ENCODE data around the gene PARP9.

The PARP9 gene

DNA sequence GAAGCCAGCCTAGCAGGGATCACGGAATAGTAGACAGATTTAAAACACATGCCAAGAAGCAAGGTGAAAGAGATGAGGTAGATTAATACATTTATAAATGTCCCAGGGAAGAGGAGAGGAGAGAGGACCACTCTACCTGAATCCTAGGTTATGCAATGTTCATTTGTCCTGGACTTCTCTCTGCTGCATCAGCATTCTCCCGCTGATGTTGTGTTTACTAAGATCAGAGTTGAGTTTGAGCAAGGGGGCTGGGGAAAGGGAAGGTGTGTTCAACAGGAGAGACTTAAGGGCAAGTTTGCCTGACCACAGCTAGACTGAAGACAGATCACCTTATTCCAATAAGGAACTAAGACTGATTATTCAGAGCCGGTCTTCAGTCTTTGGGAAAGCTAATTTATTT lies 48.2 kb downstream of the PARP9 start:
- peaks cover 23% of the 10 kb centered on the region for H3K4me1 ChIP-seq (ENCODE audit: insufficient read depth, low read length, severe bottlenecking)
- H3K9me3 ChIP-seq (ENCODE audit: low read length): no peaks in the 10 kb centered on the region
- peaks cover 5% of the 10 kb centered on the region; the same call in 1 of the 2 replicates for H3K36me3 ChIP-seq (ENCODE audit: insufficient read depth, low read length)
- peaks cover 6% of the 10 kb centered on the region; the same call in 1 of the 2 replicates for H4K20me1 ChIP-seq (ENCODE audit: insufficient read depth, low read length)
- H3K9me2 ChIP-seq (ENCODE audit: low read depth, low read length): no peaks in the 10 kb centered on the region
- H3K27me3 ChIP-seq (ENCODE audit: insufficient read depth, low read length): no peaks in the 10 kb centered on the region
- H2AFZ ChIP-seq (ENCODE audit: low read length): peak overlapping the region; percentile 13; the same call in 1 of the 2 replicates
- peaks cover 31% of the 10 kb centered on the region for H3K79me2 ChIP-seq (ENCODE audit: insufficient read depth, low read length)
- no peak overlapping the region for H3K27ac ChIP-seq (ENCODE audit: low read depth, low read length, poor library complexity, severe bottlenecking)
- H3F3A ChIP-seq (ENCODE audit: insufficient read depth, low read length): no peaks in the 10 kb centered on the region
- no peak overlapping the region for H3K4me2 ChIP-seq (ENCODE audit: low read length)
- H3K9ac ChIP-seq (ENCODE audit: low read length): no peak overlapping the region
- TF ChIP-seq, protein P1, sequence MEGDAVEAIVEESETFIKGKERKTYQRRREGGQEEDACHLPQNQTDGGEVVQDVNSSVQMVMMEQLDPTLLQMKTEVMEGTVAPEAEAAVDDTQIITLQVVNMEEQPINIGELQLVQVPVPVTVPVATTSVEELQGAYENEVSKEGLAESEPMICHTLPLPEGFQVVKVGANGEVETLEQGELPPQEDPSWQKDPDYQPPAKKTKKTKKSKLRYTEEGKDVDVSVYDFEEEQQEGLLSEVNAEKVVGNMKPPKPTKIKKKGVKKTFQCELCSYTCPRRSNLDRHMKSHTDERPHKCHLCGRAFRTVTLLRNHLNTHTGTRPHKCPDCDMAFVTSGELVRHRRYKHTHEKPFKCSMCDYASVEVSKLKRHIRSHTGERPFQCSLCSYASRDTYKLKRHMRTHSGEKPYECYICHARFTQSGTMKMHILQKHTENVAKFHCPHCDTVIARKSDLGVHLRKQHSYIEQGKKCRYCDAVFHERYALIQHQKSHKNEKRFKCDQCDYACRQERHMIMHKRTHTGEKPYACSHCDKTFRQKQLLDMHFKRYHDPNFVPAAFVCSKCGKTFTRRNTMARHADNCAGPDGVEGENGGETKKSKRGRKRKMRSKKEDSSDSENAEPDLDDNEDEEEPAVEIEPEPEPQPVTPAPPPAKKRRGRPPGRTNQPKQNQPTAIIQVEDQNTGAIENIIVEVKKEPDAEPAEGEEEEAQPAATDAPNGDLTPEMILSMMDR (IDR thresholded peaks at IDR 0.05; ENCODE audit: low read length): no peak
- no peak for TF ChIP-seq EZH2 (IDR thresholded peaks at IDR 0.05; ENCODE audit: borderline replicate concordance, low read length)
- H3K4me3 ChIP-seq (ENCODE audit: low read depth, low read length, poor library complexity, severe bottlenecking): no peak overlapping the region

DNA sequence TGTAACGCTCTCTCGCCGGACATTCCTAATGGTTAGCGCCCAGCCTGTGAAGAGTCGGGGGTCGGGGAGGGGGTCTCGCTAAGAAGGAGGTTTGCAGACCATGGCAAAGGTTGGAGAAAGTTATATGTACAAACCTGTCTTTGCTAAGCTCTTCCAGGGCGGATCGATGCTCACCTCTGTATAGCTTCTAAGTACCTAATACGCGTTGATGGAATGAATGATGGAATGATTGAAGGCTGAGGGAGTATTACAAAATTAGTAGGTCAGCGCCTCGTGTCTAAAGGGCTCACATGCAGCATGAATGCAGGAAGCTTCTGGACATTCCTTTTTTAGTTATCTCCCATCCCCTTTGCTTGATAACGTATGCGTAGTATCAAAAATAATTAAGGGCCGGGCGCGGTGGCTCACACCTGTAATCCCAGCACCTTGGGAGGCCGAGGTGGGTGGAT lies 49.1 kb downstream of the PARP9 start:
- Histone ChIP-seq H3K4me1 (ENCODE audit: insufficient read depth, low read length, severe bottlenecking) (peaks cover 23% of the 10 kb centered on the region), H3K36me3 (ENCODE audit: insufficient read depth, low read length) (peaks cover 10% of the 10 kb centered on the region; the same call in 1 of the 2 replicates), H3K4me2 (ENCODE audit: low read length) (peak overlapping the region; percentile 73), H2AFZ (ENCODE audit: low read length) (peak overlapping the region; percentile 72; the same call in 1 of the 2 replicates), H3K79me2 (ENCODE audit: insufficient read depth, low read length) (peaks cover 39% of the 10 kb centered on the region), H3K9me2 (ENCODE audit: low read depth, low read length) (no peaks in the 10 kb centered on the region), H3K27ac (ENCODE audit: low read depth, low read length, poor library complexity, severe bottlenecking) (no peak overlapping the region), H3K4me3 (ENCODE audit: low read depth, low read length, poor library complexity, severe bottlenecking) (peak overlapping the region; percentile 89), H3K9ac (ENCODE audit: low read length) (peak overlapping the region; percentile 91; the same call in 1 of the 2 replicates), H3F3A (ENCODE audit: insufficient read depth, low read length) (no peaks in the 10 kb centered on the region), H3K27me3 (ENCODE audit: insufficient read depth, low read length) (no peaks in the 10 kb centered on the region), H3K9me3 (ENCODE audit: low read length) (no peaks in the 10 kb centered on the region), H4K20me1 (ENCODE audit: insufficient read depth, low read length) (peaks cover 6% of the 10 kb centered on the region; the same call in 1 of the 2 replicates)
- TF ChIP-seq, protein P1 (IDR thresholded peaks at IDR 0.05; ENCODE audit: low read length): no peak
- no peak for TF ChIP-seq EZH2 (IDR thresholded peaks at IDR 0.05; ENCODE audit: borderline replicate concordance, low read length)

DNA sequence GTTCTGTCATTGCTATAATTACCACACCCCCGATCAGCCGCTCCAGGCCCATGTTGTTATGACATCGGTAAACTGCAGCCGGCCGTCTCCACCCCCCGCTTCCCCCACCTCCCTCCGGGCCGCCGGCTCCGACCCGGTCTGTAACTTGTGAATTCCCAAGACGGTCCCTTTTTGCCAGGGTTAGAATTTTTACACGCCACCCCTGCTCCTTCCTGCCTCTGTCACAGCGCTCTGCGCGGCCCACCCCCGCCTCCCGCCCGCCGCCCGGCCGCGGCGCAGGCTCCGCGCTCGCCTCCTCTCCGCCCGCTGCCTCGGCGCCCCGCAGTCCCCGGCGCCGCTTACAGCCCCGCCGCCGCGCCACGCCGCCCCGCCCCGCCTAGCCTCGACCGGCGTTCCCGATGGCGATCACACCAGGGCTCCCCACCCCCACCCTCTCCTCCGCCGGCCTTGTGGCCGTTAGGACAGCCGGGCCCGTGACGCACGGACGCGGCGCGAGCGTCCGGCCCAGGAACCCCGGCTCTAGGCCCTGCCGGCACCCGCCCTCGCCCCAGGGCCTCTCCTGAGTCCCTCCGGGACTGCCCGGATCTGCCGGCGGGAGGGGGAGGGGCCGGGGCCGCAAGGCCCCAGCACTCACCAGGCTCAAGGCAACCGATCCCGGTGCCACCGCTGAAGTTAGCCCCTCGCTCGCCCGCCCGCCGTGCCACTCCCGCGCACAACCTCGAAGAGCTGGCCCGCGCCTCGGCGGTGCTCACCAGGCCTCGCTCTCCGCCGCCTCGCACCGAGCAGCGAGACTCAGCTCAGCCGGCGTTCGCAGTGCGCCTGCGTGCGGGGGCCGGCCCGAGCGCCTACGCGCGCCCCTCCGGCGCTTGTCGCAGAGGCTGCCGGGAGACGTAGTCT lies 49.7 kb downstream of the PARP9 start, which contains the start of gene KPNA1:
TSS of gene KPNA1 (minus strand) at position 817 of the 897 bp plus-strand sequence. CDS start 18,374 bp downstream, outside the sequence.
- H3K9me2 ChIP-seq (ENCODE audit: low read depth, low read length): no peaks in the 10 kb centered on the region
- no peaks in the 10 kb centered on the region for H3F3A ChIP-seq (ENCODE audit: insufficient read depth, low read length)
- H3K36me3 ChIP-seq (ENCODE audit: insufficient read depth, low read length): peaks cover 11% of the 10 kb centered on the region; the same call in 1 of the 2 replicates
- TF ChIP-seq, protein P1 (IDR thresholded peaks at IDR 0.05; ENCODE audit: low read length): no peak
- no peak for TF ChIP-seq EZH2 (IDR thresholded peaks at IDR 0.05; ENCODE audit: borderline replicate concordance, low read length)
- H3K79me2 ChIP-seq (ENCODE audit: insufficient read depth, low read length): peaks cover 46% of the 10 kb centered on the region
- H3K27ac ChIP-seq (ENCODE audit: low read depth, low read length, poor library complexity, severe bottlenecking): peak within 1 kb of the TSS; percentile 75
- peak within 1 kb of the TSS; percentile 91 for H3K9ac ChIP-seq (ENCODE audit: low read length)
- H3K4me1 ChIP-seq (ENCODE audit: insufficient read depth, low read length, severe bottlenecking): peaks cover 23% of the 10 kb centered on the region
- peak within 1 kb of the TSS; percentile 89 for H3K4me3 ChIP-seq (ENCODE audit: low read depth, low read length, poor library complexity, severe bottlenecking)
- peak within 1 kb of the TSS; percentile 73 for H3K4me2 ChIP-seq (ENCODE audit: low read length)
- H2AFZ ChIP-seq (ENCODE audit: low read length): peak within 1 kb of the TSS; percentile 72
- H4K20me1 ChIP-seq (ENCODE audit: insufficient read depth, low read length): peaks cover 6% of the 10 kb centered on the region; the same call in 1 of the 2 replicates
- peaks cover 4% of the 10 kb centered on the region for H3K9me3 ChIP-seq (ENCODE audit: low read length)
- no peaks in the 10 kb centered on the region for H3K27me3 ChIP-seq (ENCODE audit: insufficient read depth, low read length)

Data from OCI-LY1 (cell line).